ENCODE measurements around the gene GABARAP. TPM values are rescaled to one million over a fixed set of nuclear protein-coding genes. Genes with fewer than 3 reads are reported as not detected.
A peak's percentile ranks its signal among the peaks of the same experiment; 100 is the strongest.

Gene GABARAP
- total and polyA plus RNA-seq, 10 of the 15 experiments (the other 5 are each of a cell fraction or from before 2014, with no cell fraction given), result 134 to 613 (median 285) TPM

- Histone ChIP-seq H3K79me2 (ENCODE audit: control insufficient read depth, insufficient read depth, low read length) (peaks cover 14% of the 10 kb centered on the region), H3K9ac (ENCODE audit: control insufficient read depth, insufficient read depth, low read length) (no peak overlapping the region), H3K4me2 (ENCODE audit: control insufficient read depth, insufficient read depth) (peak overlapping the region; percentile 17; the same call in 1 of the 2 replicates), H3K27ac (ENCODE audit: control insufficient read depth, insufficient read depth) (no peak overlapping the region), H3K4me1 (ENCODE audit: control insufficient read depth, insufficient read depth, low read length) (peaks cover 22% of the 10 kb centered on the region), H3K9me3 (replicated peaks; ENCODE audit: control insufficient read depth, insufficient read depth, low read length) (no peaks in the 10 kb centered on the region), H2AFZ (ENCODE audit: control insufficient read depth, low read depth, low read length) (no peak overlapping the region), H3K36me3 (ENCODE audit: control insufficient read depth in 2 of 2, insufficient read depth in 2 of 2, low read length in 1 of 2) (no peaks in the 10 kb centered on the region), H3K27me3 (replicated peaks in 1 of 2; ENCODE audit: control insufficient read depth in 2 of 2, insufficient read depth in 2 of 2, low read length in 1 of 2) (no peaks in the 10 kb centered on the region), H3K4me3 (peak overlapping the region; percentile 51; the same call in 1 of the 2 replicates), H4K20me1 (ENCODE audit: control insufficient read depth, insufficient read depth) (no peaks in the 10 kb centered on the region)
- FAIRE-seq (no peak), ATAC-seq (no peak), DNase-seq (ENCODE audit: low read depth, low spot score) (no peak)
- ChIA-PET SMC1A (ENCODE audit: uncharacterized antibody, unreplicated experiment) (no interaction called here), CTCF (no interaction called here), POLR2A (interaction anchor here (1.3 to 3.3 kb wide), 3 partner anchors 18 to 25 kb away, joined by 3 to 12 read pairs (median 7); partner anchors contain the start of genes DVL2 and PHF23), RAD21 (ENCODE audit: unreplicated experiment) (interaction anchor here (0.6 kb wide), 1 partner anchor 170 kb away, joined by 4 read pairs; no protein-coding TSS in a partner anchor)
- TF ChIP-seq IKZF1 (conservative IDR thresholded peaks at IDR 0.05) (peak; percentile 26; the same call in 1 of the 2 replicates), CHD2 (IDR thresholded peaks at IDR 0.05; ENCODE audit: borderline replicate concordance, low read depth, low read length) (no peak)
- 19% methylated on average over 7 of the region's 7 CpGs for WGBS (ENCODE audit: insufficient coverage, insufficient replicate concordance, low lambda C conversion rate, missing lambda C conversion rate)
- in situ Hi-C loops (cut with MboI), result no loop called here
- BruUV-seq (replicated peaks), result TSS peak; percentile 40
- intact Hi-C loops (cut with micrococcal nuclease; ENCODE audit: unreplicated experiment), result no loop called here
These were observed 25.8 kb downstream of the GABARAP start for GRCh38 chr17:7216242-7217112.

- Histone ChIP-seq H3K4me3 (no peak overlapping the region), H3K79me2 (ENCODE audit: control insufficient read depth, insufficient read depth, low read length) (peaks cover 11% of the 10 kb centered on the region), H3K27ac (ENCODE audit: control insufficient read depth, insufficient read depth) (no peak overlapping the region), H3K9ac (ENCODE audit: control insufficient read depth, insufficient read depth, low read length) (no peak overlapping the region), H3K4me1 (ENCODE audit: control insufficient read depth, insufficient read depth, low read length) (peaks cover 18% of the 10 kb centered on the region), H4K20me1 (ENCODE audit: control insufficient read depth, insufficient read depth) (no peaks in the 10 kb centered on the region), H3K36me3 (ENCODE audit: control insufficient read depth in 2 of 2, insufficient read depth in 2 of 2, low read length in 1 of 2) (no peaks in the 10 kb centered on the region), H3K4me2 (ENCODE audit: control insufficient read depth, insufficient read depth) (peak overlapping the region; percentile 5; the same call in 1 of the 2 replicates), H3K27me3 (replicated peaks in 1 of 2; ENCODE audit: control insufficient read depth in 2 of 2, insufficient read depth in 2 of 2, low read length in 1 of 2) (no peaks in the 10 kb centered on the region), H2AFZ (ENCODE audit: control insufficient read depth, low read depth, low read length) (no peak overlapping the region), H3K9me3 (replicated peaks; ENCODE audit: control insufficient read depth, insufficient read depth, low read length) (no peaks in the 10 kb centered on the region)
- DNase-seq (ENCODE audit: low read depth, low spot score), result no peak
- ChIA-PET POLR2A (interaction anchor here (1.3 to 3.3 kb wide), 3 partner anchors 19 to 25 kb away, joined by 3 to 12 read pairs (median 7); partner anchors contain the start of genes DVL2 and PHF23), SMC1A (ENCODE audit: uncharacterized antibody, unreplicated experiment) (interaction anchor here (1.6 kb wide), 1 partner anchor 36 kb away, joined by 4 read pairs; the partner anchor contains the start of gene CTDNEP1), RAD21 (ENCODE audit: unreplicated experiment) (interaction anchor here (0.6 kb wide), 1 partner anchor 170 kb away, joined by 4 read pairs; no protein-coding TSS in a partner anchor), CTCF (interaction anchor here (1.4 to 1.9 kb wide), 2 partner anchors 66 to 81 kb away, joined by 3 to 7 read pairs; partner anchors contain the start of gene SLC2A4)
- no TSS peak for BruUV-seq (replicated peaks)
- intact Hi-C loops (cut with micrococcal nuclease; ENCODE audit: unreplicated experiment), result loop anchor here (2.0 kb wide), 2 partner anchors 23 to 37 kb away; partner anchors contain the start of genes ELP5 and PHF23
- no peak for ATAC-seq
- in situ Hi-C loops (cut with MboI), result no loop called here
- no peak for TF ChIP-seq HCFC1 (IDR thresholded peaks at IDR 0.05; ENCODE audit: low read length)
- TF ChIP-seq BHLHE40 (IDR thresholded peaks at IDR 0.05; ENCODE audit: borderline replicate concordance in 1 of 2, low read depth in 2 of 2, low read length in 1 of 2), result peak in 1 of 2 experiments; percentile 69; a peak in 2 of 4 replicates
- 0% methylated on average over 7 of the region's 10 CpGs for WGBS (ENCODE audit: insufficient coverage, insufficient replicate concordance, low lambda C conversion rate, missing lambda C conversion rate)
- FAIRE-seq, result no peak
These were observed 26.5 kb downstream of the GABARAP start for GRCh38 chr17:7215652-7216180.

Measured in GM12878 (cell line).